K562 (cell line): ENCODE results near the gene HOXA5. TPM values are rescaled to one million over a fixed set of nuclear protein-coding genes. Genes with fewer than 3 reads are reported as not detected.

ENCODE experiments used
- ATAC-seq: fragments of 200-7000 bp; cut with Tn5 transposase; 3 replicates; pipeline ENCODE4 v1.9.1; 2020; ENCODE audit warnings: moderate library complexity
- BruUV-seq: library from RNA; stranded (reverse); fragments of 400-500 nt; replicated peaks from 2 replicates; lab custom pipeline; 2021; lab: Mats Ljungman, UMichigan
- CTCF ChIA-PET: fragments of 300-600 bp; formaldehyde crosslinking; extraction: SDS; loops from one replicate; lab custom pipeline; 2021; ENCODE audit warnings: low intra/inter-chr PET ratio; lab: Yijun Ruan, JAX
- POLR2A ChIA-PET: fragments of 300-600, 350-650 bp; sonication (Branson Sonifier 250); formaldehyde crosslinking; extraction: SDS; loops from one replicate; lab custom pipeline; 2021; ENCODE audit warnings: antibody characterized with exemption, inconsistent platforms; lab: Yijun Ruan, JAX
- DNase-seq, 4 experiments: peaks; one replicate each; pipeline versions ENCODE4 v3.0.0 to v3.0.0-alpha.2; 2011 to 2018; ENCODE audit warnings: low spot score in 3 of 4, mixed read lengths in 3 of 4; ENCODE audit errors: extremely low read depth in 1 of 4
- FAIRE-seq: peaks from 2 replicates; lab custom pipeline; 2011; peaks lifted over from hg19 to GRCh38; lab: Jason Lieb, UNC
- H2AFZ ChIP-seq: 2 replicates; pipeline ENCODE4 v1.6.0; 2011; ENCODE audit warnings: low read depth, low read length, control low read depth, inconsistent platforms
- H3K27ac ChIP-seq: fragments of 200-600 bp; 3 replicates; pipeline ENCODE4 v1.8.0; 2011; ENCODE audit warnings: low read depth, mild to moderate bottlenecking, control low read depth, inconsistent platforms, low read length, moderate library complexity, mixed read lengths; ENCODE audit errors: extremely low read depth
- H3K27me3 ChIP-seq, 2 experiments: fragments of 300-600 bp in 1 of 2; 2 replicates in 1 of 2; 3 replicates in 1 of 2; pipeline versions ENCODE4 v1.6.0 to v1.8.0; 2011; ENCODE audit warnings: inconsistent platforms in 2 of 2, low read length in 2 of 2, mild to moderate bottlenecking in 1 of 2, mixed read lengths in 1 of 2, moderate library complexity in 1 of 2; ENCODE audit not compliant: control insufficient read depth in 2 of 2, insufficient read depth in 2 of 2
- H3K36me3 ChIP-seq: fragments of 300-600 bp; 3 replicates; pipeline ENCODE4 v1.8.0; 2011; ENCODE audit warnings: mild to moderate bottlenecking, low read length, inconsistent platforms; ENCODE audit not compliant: control insufficient read depth, insufficient read depth
- H3K4me1 ChIP-seq, 2 experiments: fragments of 200-600 bp in 1 of 2; replicated peaks in 1 of 2; 2 replicates in 1 of 2; 3 replicates in 1 of 2; pipeline versions ENCODE4 v1.5.1 to v1.8.0; 2011; ENCODE audit warnings: inconsistent platforms in 2 of 2, low read length in 2 of 2, mild to moderate bottlenecking in 1 of 2, mixed read lengths in 1 of 2, moderate library complexity in 1 of 2; ENCODE audit not compliant: control insufficient read depth in 2 of 2, insufficient read depth in 2 of 2
- H3K4me2 ChIP-seq: 2 replicates; pipeline ENCODE4 v1.6.1; 2011; ENCODE audit warnings: low read length, control low read depth, inconsistent platforms, mixed read lengths; ENCODE audit not compliant: insufficient read depth
- H3K4me3 ChIP-seq: fragments of 200-600 bp; sonication (generic), shearing (Covaris generic); 2 replicates; pipeline ENCODE4 v1.5.1; 2016; ENCODE audit warnings: control low read depth, inconsistent platforms
- H3K79me2 ChIP-seq: fragments of 200-600 bp; 3 replicates; pipeline ENCODE4 v1.8.0; 2011; ENCODE audit warnings: low read length, inconsistent platforms; ENCODE audit not compliant: control insufficient read depth, insufficient read depth
- H3K9ac ChIP-seq, 2 experiments: 2 replicates each; pipeline versions ENCODE4 v1.6.0 to v1.6.1; 2011; ENCODE audit warnings: low read depth in 2 of 2, low read length in 2 of 2, control low read depth in 1 of 2, inconsistent platforms in 1 of 2, mild to moderate bottlenecking in 1 of 2, mixed read lengths in 1 of 2; ENCODE audit not compliant: insufficient read depth in 1 of 2
- H3K9me1 ChIP-seq: one replicate; pipeline ENCODE4 v1.6.0; 2011; ENCODE audit warnings: inconsistent platforms, mild to moderate bottlenecking, low read length, moderate library complexity; ENCODE audit not compliant: control insufficient read depth, insufficient read depth
- H3K9me3 ChIP-seq: replicated peaks from 2 replicates; pipeline ENCODE4 v1.5.1; 2011; ENCODE audit warnings: low read depth, low read length, inconsistent platforms; ENCODE audit not compliant: control insufficient read depth, insufficient read depth
- H4K20me1 ChIP-seq: replicated peaks from 2 replicates; pipeline ENCODE4 v1.6.1; 2011; ENCODE audit warnings: low read length, inconsistent platforms, mixed read lengths; ENCODE audit not compliant: control insufficient read depth, insufficient read depth
- ATF2 ChIP-seq: sonication (generic); formaldehyde crosslinking; IDR thresholded peaks from 2 replicates; pipeline ENCODE4 v1.8.1; 2022; ENCODE audit warnings: missing genetic modification reagents
- ETV6 ChIP-seq, 3 experiments: fragments of 150-350 bp in 1 of 3; sonication (generic) in 1 of 3; formaldehyde crosslinking in 1 of 3; IDR thresholded peaks; 2 replicates each; pipeline versions ENCODE4 v1.6.1 to v1.8.0; 2014 to 2022; ENCODE audit warnings: borderline replicate concordance in 2 of 3, low read depth in 2 of 3, antibody characterized with exemption in 1 of 3, low read length in 1 of 3, mild to moderate bottlenecking in 1 of 3, missing genetic modification reagents in 1 of 3
- IRF1 ChIP-seq: sonication (generic); formaldehyde crosslinking; IDR thresholded peaks from 2 replicates; pipeline ENCODE4 v1.8.0; 2022; ENCODE audit warnings: missing genetic modification reagents, mild to moderate bottlenecking, borderline replicate concordance
- MAX ChIP-seq: sonication (generic); formaldehyde crosslinking; IDR thresholded peaks from 2 replicates; pipeline ENCODE4 v1.9.0; 2022; ENCODE audit warnings: mild to moderate bottlenecking, missing genetic modification reagents
- PREB ChIP-seq: sonication (generic); formaldehyde crosslinking; IDR thresholded peaks from 2 replicates; pipeline ENCODE4 v1.8.1; 2023; ENCODE audit warnings: mild to moderate bottlenecking, missing genetic modification reagents
- SRSF7 ChIP-seq: fragments of 200-400 bp; formaldehyde crosslinking; optimal IDR thresholded peaks from 2 replicates; pipeline ENCODE3; 2017; ENCODE audit warnings: mild to moderate bottlenecking, low read depth, low read length
- STAT5A ChIP-seq: IDR thresholded peaks from 2 replicates; pipeline ENCODE4 v1.6.1; 2012; ENCODE audit warnings: low read length, inconsistent platforms, borderline replicate concordance
- STAT5B ChIP-seq: fragments of 250-450 bp; sonication (Bioruptor Pico); IDR thresholded peaks from 2 replicates; pipeline ENCODE4 v1.8.0; 2021; ENCODE audit warnings: mild to moderate bottlenecking, inconsistent platforms
- TCFL5 ChIP-seq: fragments of 250-450 bp; sonication (Bioruptor Pico); conservative IDR thresholded peaks from 2 replicates; pipeline ENCODE4 v1.6.1; 2021; ENCODE audit warnings: mild to moderate bottlenecking, moderate library complexity, matching md5 sums
- TRIM25 ChIP-seq: fragments of 450-650 bp; IDR thresholded peaks from 2 replicates; pipeline ENCODE4 v1.7.0; 2016; ENCODE audit warnings: borderline replicate concordance
- ZNF140 ChIP-seq: fragments of 250-450 bp; sonication (Bioruptor Pico); IDR thresholded peaks from 2 replicates; pipeline ENCODE4 v1.8.0; 2021; ENCODE audit warnings: moderate library complexity, mild to moderate bottlenecking, inconsistent platforms
- ZNF217 ChIP-seq: sonication (generic); formaldehyde crosslinking; IDR thresholded peaks from 2 replicates; pipeline ENCODE4 v1.8.0; 2022; ENCODE audit warnings: mild to moderate bottlenecking, missing genetic modification reagents
- WGBS: fragments of 100-300 bp; shearing (Covaris generic); methylation state at CpG from one replicate; pipeline ENCODE4 v1.1.6; 2016; ENCODE audit warnings: low coverage, mixed read lengths; ENCODE audit not compliant: insufficient coverage; ENCODE audit errors: missing lambda C conversion rate; 5-methylcytosine and 5-hydroxymethylcytosine counted together
- in situ Hi-C: fragments of 300-500 bp; cut with MboI; formaldehyde crosslinking; loops from 4 replicates; pipeline ENCODE4 v1.15.0; 2018; ENCODE audit warnings: inconsistent platforms, mixed read lengths
- intact Hi-C: fragments of 100-400 bp; cut with micrococcal nuclease; formaldehyde crosslinking; loops from 2 replicates; pipeline ENCODE4 v1.14.2; 2022
- polyA plus RNA-seq, 8 experiments: library from polyadenylated mRNA; depleted of rRNA in 4 of 8; stranded (reverse) in 5 of 8; unstranded in 3 of 8; fragments of >200 nt; fragmentation: Nextera tagmentation in 2 of 8; fragmentation: Illumina TruSeq in 1 of 8; extraction: Ambion mirVana in 2 of 8; extraction: Trizol in 1 of 8; gene quantifications; 2 replicates each; pipeline versions ENCODE4 v1.2.1 to v1.2.3, GENCODE V29; 2011 to 2014; ENCODE audit warnings: inconsistent platforms in 1 of 8, missing spikeins in 1 of 8
- total RNA-seq, 7 experiments: library from RNA; depleted of rRNA in 6 of 7; stranded (reverse); fragments of >200 nt in 6 of 7; fragmentation: Illumina TruSeq in 2 of 7; extraction: Trizol in 2 of 7; gene quantifications; 2 replicates each; pipeline versions ENCODE4 v1.2.1 to v1.2.3, GENCODE V29; 2011 to 2021; ENCODE audit warnings: low replicate concordance in 1 of 7

HOXA5 gene
- total and polyA plus RNA-seq, 9 of the 15 experiments (the other 6 are each of a cell fraction or from before 2014, with no cell fraction given), result 0.13 TPM; not detected in 8

GRCh38 chr7:27191161-27191731 is 47.8 kb upstream of the HOXA5 start:
- intact Hi-C loops, result no loop called here
- TF ChIP-seq ZNF140 (CRISPR knock-in tag), result no peak
- no peak for TF ChIP-seq ZNF217 (CRISPR knock-in tag)
- TF ChIP-seq PREB (CRISPR knock-in tag), result no peak
- no peak for TF ChIP-seq TCFL5 (CRISPR knock-in tag)
- TF ChIP-seq ETV6 (IDR thresholded peaks at IDR 0.05; ENCODE audit: borderline replicate concordance in 1 of 2, low read depth in 2 of 2, low read length in 1 of 2), result no peak
- TF ChIP-seq ETV6 (CRISPR knock-in tag; IDR thresholded peaks at IDR 0.05; ENCODE audit: borderline replicate concordance), result no peak
- TF ChIP-seq TRIM25, result no peak
- no peak for TF ChIP-seq IRF1
- TF ChIP-seq ATF2 (CRISPR knock-in tag), result no peak
- no peak for TF ChIP-seq MAX (CRISPR knock-in tag)
- TF ChIP-seq STAT5A, result no peak
- no peak for TF ChIP-seq SRSF7
- no peak for TF ChIP-seq STAT5B (CRISPR knock-in tag)
- no peak for FAIRE-seq

More at GRCh38 chr7:27191161-27191731, 47.8 kb upstream of the HOXA5 start:
- no peaks in the 10 kb centered on the region for H4K20me1 ChIP-seq
- 5% methylated on average over 15 of the region's 15 CpGs for WGBS
- H3K27ac ChIP-seq, result no peak overlapping the region
- H3K4me1 ChIP-seq, result peaks cover 0 to 18% of the 10 kb centered on the region in 2 experiments; a peak in 2 of 5 replicates
- DNase-seq, result no peak
- in situ Hi-C loops, result no loop called here
- no TSS peak for BruUV-seq
- POLR2A ChIA-PET, result no interaction called here
- H2AFZ ChIP-seq, result no peak overlapping the region
- H3K9me1 ChIP-seq, result no peaks in the 10 kb centered on the region
- H3K9ac ChIP-seq, result no peak overlapping the region
- CTCF ChIA-PET, result no interaction called here
- no peak for ATAC-seq
- H3K79me2 ChIP-seq, result no peaks in the 10 kb centered on the region
- H3K36me3 ChIP-seq, result no peaks in the 10 kb centered on the region
- H3K27me3 ChIP-seq, result peaks cover 34 to 62% of the 10 kb centered on the region in 2 experiments
- H3K4me2 ChIP-seq, result no peak overlapping the region
- H3K9me3 ChIP-seq, result no peaks in the 10 kb centered on the region
- no peak overlapping the region for H3K4me3 ChIP-seq
